ENCODE results near the gene FKBP11. TPM values are rescaled to one million over a fixed set of nuclear protein-coding genes. Genes with fewer than 3 reads are reported as not detected.

Gene FKBP11
- total and polyA plus RNA-seq, 2 of the 13 experiments (the other 11 are each of a cell fraction or from before 2014, with no cell fraction given), result 15.5 to 19.4 TPM

GRCh38 chr12:48910196-48910595, 15.1 kb downstream of the FKBP11 start (continued):
- TF ChIP-seq SP140L (CRISPR knock-in tag; IDR thresholded peaks at IDR 0.05; ENCODE audit: borderline replicate concordance) (0 out of 2 replicates have a peak, but pooled peaks have one; percentile 75), ZNF646 (CRISPR knock-in tag; IDR thresholded peaks at IDR 0.05) (no peak), ARID3A (IDR thresholded peaks at IDR 0.05; ENCODE audit: low read depth, low read length) (peak; percentile 75), NFE2L2 (IDR thresholded peaks at IDR 0.05; ENCODE audit: low read length) (no peak), FOXA1 (IDR thresholded peaks at IDR 0.05) (peak; percentile 82), FOXA1 (CRISPR knock-in tag; IDR thresholded peaks at IDR 0.05) (peak; percentile 96), ZNF672 (CRISPR knock-in tag; IDR thresholded peaks at IDR 0.05) (no peak), GABPA (IDR thresholded peaks at IDR 0.05; ENCODE audit: low read depth, low read length) (no peak), GABPA (CRISPR knock-in tag; IDR thresholded peaks at IDR 0.05; ENCODE audit: low read depth) (peak; percentile 44; the same call in 1 of the 2 replicates), GMEB1 (CRISPR knock-in tag; IDR thresholded peaks at IDR 0.05; ENCODE audit: borderline replicate concordance) (peak; percentile 22; the same call in 1 of the 2 replicates), KDM1A (CRISPR knock-in tag; IDR thresholded peaks at IDR 0.05) (0 out of 2 replicates have a peak, but pooled peaks have one; percentile 22), ZXDC (CRISPR knock-in tag; IDR thresholded peaks at IDR 0.05) (no peak), ZNF644 (CRISPR knock-in tag; IDR thresholded peaks at IDR 0.05; ENCODE audit: low read depth) (peak; percentile 62; the same call in 1 of the 2 replicates), ZNF556 (CRISPR knock-in tag; IDR thresholded peaks at IDR 0.05; ENCODE audit: borderline replicate concordance) (peak; percentile 41; the same call in 1 of the 2 replicates), KDM3A (CRISPR knock-in tag; IDR thresholded peaks at IDR 0.05; ENCODE audit: low read depth) (peak; percentile 44; the same call in 1 of the 2 replicates), CREB1 (IDR thresholded peaks at IDR 0.05) (no peak), CREB1 (CRISPR knock-in tag; IDR thresholded peaks at IDR 0.05) (peak; percentile 77), ZSCAN31 (CRISPR knock-in tag; IDR thresholded peaks at IDR 0.05; ENCODE audit: low read depth) (no peak), MBD4 (IDR thresholded peaks at IDR 0.05; ENCODE audit: borderline replicate concordance, low read length) (peak; percentile 86), ISL2 (CRISPR knock-in tag; IDR thresholded peaks at IDR 0.05) (peak; percentile 98)
